HG03571 (cell line): Measurements from ENCODE around the gene IFIT2.

Experiments
- ATAC-seq: cut with Tn5 transposase; IDR thresholded peaks from one replicate; pipeline ENCODE4 v1.9.1; 2021; ENCODE audit not compliant: unreplicated experiment

IFIT2 gene

DNA sequence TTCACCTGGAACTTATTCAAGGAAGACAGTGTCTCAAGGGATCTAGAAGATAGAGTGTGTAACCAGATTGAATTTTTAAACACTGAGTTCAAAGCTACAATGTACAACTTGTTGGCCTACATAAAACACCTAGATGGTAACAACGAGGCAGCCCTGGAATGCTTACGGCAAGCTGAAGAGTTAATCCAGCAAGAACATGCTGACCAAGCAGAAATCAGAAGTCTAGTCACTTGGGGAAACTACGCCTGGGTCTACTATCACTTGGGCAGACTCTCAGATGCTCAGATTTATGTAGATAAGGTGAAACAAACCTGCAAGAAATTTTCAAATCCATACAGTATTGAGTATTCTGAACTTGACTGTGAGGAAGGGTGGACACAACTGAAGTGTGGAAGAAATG lies 36.9 kb downstream of the IFIT2 start:
- ATAC-seq = no peak

DNA sequence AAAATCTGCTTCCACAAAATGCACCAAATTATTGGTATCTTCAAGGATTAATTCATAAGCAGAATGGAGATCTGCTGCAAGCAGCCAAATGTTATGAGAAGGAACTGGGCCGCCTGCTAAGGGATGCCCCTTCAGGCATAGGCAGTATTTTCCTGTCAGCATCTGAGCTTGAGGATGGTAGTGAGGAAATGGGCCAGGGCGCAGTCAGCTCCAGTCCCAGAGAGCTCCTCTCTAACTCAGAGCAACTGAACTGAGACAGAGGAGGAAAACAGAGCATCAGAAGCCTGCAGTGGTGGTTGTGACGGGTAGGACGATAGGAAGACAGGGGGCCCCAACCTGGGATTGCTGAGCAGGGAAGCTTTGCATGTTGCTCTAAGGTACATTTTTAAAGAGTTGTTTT lies 38.0 kb downstream of the IFIT2 start:
- ATAC-seq = no peak

DNA sequence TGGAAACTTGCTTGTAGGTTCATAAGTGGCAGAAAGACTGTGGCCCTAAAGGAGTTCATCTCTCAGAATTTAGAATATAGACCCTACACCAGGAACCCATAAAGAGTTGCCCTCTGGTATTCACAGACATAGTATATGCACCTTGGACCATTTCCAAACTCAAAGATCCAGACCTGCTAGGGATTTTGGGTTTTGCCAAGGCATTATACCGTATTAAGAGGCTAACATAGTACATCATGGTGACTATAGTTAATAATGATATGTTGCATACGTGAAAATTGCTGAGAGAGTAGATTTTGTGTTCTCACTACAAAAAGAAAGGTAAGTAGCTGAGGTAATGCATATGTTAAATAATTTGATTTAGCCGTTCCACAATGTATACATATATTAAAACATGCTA lies 39.8 kb downstream of the IFIT2 start:
- ATAC-seq = no peak

DNA sequence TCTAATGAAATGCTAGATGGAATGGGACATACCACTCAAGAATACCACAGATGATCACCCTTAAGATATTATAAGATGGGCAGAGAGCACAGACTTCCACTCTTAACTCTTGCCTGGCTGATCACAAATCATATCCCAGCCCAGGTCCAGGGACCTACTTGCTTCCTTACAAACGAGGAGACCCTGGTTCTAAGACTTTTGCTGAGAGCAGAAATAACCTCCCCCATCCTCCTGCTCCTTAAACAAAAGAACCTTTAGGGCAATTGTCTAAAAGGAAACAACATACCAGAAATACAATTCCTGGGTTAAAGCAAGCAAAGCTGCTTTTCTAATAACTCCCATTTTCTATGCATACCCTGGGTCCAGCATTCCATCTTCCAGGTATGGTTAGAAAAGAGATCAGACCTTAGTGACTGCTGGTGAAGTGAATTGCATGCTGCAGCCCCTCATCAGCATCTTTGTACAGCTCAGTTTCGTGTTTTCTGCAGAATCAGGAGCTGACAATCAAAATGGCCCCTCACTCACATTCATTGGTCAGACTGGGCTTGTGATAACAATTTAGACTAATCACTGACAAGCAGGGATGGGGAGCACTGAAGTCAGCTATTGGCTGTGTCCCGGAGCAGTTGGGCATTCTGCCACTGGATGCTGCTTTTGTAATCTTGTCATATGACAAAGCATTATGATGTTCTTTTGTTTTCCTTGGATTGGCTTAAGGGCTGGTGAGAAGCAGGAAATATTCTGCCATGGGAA lies 40.5 kb downstream of the IFIT2 start:
- ATAC-seq = no peak

DNA sequence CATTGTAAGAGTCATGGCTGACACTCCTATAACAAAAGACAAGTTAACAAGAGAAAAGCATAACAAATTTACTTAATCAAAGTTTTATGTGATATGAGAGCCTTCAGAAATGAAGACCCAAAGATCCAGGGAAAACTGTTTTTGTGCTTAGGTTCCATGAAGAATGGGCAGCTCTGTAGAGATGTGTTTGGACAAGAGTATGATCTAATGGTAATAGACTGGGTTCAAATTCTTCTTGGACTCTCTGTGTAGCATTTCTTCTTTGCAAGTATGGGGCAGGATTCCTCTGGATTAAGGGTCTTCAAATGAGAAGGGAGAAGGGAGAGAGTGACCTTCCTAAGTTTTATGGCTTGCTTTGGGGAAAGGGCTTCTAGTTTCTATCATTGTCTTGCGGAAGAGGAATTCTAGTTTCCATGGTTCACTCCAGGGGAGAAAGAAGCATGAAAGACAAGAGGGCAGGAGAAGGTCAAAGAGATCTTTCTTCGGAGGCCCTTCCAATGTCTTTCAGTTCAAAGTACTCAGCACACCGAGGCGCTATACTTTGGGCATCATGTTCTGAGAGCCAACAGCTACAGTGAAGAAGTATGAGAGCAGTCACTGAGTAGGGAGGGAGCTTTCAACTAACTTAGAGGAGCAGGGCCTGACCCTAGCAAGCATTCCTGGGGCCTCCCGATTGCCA lies 41.4 kb downstream of the IFIT2 start:
- no peak for ATAC-seq

DNA sequence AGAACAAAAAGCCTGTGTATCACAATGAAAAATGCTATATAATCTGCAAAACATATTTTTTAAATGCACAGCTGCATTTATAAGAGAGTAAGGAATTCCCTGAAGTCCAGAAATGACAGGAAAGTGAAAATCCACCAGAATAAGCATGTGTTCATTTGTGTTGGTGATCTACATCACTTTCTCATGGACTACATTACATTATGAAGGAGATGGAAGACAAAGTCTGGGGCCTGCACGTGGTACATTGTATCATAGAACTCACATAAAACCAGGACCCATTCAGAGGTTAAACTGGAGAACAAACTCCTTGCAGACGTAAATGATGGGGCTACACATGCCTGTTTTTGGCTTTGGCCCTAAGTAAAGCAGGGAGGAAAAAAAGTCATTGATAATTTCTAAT lies 42.3 kb downstream of the IFIT2 start:
- no peak for ATAC-seq

DNA sequence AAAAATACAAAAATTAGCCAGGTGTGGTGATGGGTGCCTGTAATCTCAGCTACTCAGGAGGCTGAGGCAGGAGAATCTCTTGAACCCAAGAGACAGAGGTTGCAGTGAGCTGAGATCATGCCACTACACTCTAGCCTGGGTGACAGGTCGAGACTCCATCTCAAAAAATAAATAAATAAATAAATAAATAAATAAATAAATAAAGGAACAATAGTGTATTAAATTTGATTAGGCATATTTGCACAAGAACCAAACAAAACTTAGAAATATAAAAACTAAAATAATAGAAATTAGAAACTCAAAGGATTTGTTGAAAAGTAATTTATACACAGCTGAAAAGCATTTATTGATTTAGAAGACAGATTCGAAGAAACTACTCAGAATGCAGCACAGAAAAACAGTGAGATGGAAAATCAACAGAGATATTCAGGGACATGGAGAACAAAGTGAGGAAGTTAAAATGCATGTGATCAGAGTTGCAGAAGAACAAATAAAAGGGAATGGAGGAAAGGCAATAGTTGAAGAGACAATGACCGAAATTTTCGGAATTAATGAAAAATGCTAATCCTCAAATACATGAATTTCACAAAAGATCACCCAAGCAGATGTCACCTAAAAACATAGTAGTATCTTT lies 43.6 kb downstream of the IFIT2 start:
- no peak for ATAC-seq

DNA sequence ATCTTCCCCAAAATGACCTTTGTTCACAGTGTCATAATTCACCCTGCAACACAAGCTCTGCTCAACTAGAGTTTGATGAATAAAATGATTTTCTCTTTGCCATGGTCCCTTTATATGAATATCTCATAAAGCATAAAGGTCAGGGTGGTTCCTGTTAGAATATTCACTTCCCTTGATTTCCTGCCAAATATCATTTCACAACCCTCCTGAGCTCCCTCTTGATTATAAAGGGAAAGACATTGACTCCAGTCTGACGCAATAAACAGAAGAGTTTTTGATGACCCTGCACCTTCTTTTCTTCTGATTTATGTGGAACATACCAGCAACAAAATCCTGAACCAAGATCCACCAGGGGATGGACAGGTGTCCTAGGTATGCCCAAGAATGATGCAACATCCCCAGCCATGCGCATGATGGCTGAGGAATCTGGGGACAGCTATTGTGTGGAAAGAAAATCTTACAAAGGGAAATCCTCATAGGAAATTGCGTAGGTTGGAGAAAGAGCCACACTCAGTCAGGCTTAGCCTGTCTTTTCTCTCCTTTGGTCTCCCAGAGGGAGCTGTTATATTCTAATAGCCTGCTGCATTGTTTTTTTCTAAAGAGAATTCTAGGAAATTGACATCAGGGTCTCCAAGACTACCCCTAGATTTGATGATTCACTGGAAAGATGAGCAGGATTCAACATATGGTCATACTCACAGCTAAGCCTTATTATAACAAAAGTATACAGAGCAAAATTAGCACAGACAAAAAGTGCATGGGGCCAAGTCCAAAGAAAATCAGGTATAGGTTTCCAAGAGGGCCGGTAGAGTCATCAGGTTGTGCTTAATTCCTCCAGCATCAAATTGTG lies 44.8 kb downstream of the IFIT2 start:
- no peak for ATAC-seq

DNA sequence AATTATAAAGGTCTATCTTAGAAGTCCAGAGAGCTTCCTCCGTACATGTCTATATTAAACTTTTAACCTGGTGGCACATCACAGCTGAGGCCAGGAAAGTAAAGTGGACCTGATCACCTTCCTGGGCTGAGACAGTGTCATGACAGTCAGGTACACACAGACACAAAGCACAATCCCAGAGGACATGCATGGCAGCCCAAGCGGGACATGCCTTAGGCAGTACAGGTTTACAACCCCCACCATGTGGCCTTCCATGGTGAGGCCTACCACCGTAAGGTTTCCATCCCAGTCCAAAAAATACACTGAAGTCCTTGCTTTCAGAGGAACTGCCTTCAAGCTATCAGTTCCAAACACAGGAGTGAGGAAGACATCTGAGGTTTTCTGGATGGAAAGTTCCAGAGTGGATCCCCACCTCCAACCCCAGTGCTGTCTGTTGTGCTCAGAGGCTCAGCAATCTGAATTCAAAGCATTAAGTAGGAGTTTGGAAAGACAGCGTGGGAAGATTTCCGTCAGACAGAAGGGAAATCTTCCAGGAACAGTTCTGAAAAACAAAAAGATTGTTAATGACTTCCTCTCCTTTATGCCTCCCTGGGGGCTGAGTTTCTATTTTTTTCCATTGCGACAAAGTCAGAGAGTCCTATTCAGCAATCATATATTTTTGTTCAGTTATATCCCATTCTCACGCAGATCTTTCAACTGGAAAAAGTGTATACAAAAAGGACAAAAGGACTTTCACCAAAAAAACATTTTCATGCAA lies 46.0 kb downstream of the IFIT2 start:
- ATAC-seq = no peak

DNA sequence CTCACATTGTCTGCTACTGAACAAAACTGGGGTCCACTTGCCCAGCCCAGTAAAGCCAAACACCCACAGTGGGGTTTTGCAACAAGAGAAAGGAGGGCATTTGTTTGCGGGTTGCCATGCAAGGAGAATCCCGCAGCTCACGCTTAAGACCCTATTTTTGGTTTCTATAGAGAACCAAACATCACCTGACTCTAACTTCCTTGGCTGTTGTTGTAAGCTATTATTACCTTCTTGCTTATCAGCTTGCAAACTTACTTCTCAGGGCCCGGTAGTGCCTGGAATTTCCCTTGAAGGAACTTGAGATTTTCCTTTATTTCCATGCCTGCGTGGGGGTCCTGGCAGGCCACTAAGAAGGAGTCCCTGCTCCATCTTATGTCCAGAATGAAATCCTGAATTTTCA lies 46.6 kb downstream of the IFIT2 start:
- ATAC-seq = no peak

DNA sequence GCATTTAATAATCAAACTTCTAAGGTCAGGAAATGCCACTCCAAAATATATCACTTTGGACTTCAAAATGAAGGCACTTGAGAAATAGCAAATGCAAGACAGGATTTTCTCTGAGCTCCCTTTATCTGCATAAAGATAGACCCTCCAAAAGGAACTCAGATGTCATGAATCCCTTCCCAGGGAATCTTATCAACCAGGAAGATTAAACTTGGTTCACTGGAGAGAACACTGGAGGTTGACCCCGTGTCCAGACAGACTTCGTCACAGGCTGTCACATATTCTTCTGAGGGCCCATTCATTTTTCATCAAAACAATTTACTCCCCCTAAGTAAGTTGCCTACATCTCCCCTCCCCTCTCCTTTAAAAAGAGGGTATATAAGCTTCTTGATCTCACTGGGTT lies 47.1 kb downstream of the IFIT2 start:
- ATAC-seq = no peak

DNA sequence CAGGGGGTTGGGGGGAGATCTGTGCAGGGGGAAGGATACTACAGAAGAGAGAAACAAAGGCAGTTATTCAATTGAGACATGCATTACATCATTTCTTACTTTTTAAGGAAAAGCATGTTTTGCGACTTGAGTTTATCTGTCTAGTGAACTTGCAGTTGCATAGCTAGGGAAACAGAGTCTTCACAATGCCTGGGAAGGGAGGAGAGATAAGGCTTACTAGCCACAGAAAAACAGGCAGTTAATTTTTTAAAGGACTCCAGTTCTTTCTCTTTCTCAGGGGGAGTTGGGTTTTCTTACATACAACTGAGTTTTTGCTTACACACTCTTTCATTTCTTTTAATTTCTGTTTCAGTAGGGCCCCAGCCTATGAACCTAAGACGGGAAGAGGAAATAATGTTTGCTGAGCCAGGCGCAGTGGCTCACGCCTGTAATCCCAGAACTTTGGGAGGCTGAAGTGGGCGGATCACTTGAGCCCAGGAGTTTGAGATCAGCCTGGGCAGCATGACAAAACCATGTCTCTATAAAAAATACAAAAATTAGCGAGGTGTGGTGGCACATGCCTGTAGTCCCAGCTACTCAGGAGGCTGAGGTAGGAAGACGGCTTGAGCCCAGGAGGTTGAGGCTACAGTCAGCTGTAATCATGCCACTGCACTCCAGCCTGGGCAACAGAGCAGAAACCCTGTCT lies 48.9 kb downstream of the IFIT2 start:
- ATAC-seq = peak; percentile 30

DNA sequence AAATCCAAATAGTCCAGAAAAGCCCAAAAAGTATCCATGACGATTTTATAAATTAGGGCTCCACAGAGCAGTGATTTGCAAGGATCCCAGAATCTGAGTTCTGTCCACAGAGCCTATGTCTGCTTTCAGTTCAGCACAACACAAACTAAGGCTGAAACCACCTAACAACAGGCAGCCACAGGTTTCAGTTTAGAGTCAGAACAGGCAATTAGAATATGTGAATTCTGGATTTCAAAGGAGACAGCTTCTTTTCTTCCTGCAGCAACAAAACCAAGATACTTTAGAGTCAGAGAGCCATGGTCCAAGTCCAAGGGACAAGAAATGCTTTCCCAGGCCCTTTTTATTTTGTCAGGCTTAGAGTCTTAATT lies 49.5 kb downstream of the IFIT2 start:
- ATAC-seq = peak; percentile 76

DNA sequence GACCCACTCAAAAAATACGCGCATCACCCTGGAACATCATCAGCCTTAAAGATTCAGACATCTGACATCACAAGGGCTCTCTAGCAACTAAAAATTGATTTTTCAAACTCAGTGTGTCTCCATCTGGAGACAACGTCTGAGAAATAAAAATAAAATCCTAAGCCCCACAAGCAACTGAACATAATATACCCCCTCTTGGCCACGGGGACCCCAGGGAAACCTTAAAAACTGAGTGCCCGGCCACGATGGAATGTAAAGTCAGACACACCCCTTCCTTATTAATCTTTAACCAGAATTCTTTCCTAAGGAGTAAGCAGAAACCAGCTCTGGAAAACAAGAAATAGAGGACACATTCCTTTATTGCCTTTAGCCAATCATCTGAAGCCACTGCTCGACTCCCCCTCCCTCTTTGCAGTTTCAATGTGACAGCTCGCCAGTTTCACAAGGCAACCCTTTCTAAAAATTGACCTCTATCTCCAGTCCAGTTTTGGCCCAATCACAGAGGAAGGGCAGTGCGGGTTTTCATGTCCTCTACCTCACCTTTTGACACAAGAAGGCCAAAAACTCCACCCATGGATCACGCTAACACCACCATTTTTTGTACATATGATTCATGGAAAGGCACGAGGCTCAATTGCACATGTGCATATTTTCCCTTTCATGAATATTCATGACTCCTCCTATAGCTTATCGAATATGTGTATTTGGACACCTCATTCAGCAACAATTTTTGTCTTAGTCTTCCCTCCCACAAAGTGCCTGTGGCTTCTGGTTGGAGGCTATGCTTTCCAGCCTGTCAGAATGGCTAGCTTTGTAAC lies 50.1 kb downstream of the IFIT2 start:
- no peak for ATAC-seq

DNA sequence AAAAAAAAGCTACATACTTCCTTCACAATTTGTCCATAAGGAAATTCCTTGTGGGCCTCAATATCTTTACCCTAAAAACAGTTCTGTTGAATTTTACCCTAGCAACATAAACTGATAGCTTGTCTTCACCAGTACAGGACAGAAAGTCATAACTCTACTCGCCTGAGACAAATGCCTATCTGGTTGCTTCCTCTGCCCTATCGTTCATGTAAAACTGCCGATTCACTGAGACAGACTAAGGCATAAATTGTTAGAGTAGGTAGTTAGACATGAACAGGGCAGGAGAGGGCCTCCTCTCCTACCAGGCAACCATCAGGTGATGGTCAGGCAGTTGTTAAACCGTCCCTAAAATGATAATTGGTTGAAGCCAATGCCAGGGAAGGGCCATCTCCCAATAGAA lies 51.0 kb downstream of the IFIT2 start:
- ATAC-seq = no peak

DNA sequence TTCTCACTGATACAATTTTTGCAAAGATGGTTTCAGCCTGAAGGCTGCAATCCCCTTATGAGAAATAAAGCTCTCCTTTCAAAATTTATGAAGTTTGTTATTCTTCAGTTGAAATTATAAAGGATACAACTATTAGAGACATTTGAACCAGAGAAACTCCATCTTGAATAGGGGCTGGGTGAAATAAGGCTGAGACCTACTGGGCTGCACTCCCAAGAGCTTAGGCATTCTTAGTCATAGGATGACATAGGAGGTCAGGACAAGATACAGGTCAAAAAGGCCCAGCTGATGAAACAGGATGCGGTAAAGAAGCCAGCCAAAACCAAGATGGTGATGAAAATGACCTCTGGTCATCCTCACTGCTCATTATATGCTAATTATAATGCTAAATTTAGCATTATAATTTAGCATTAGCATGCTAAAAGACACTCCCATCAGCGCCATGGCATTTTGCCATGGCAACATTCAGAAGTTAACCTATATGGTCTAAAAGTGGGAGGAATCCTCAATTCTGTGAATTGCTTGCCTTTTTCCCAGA lies 53.6 kb downstream of the IFIT2 start:
- no peak for ATAC-seq

DNA sequence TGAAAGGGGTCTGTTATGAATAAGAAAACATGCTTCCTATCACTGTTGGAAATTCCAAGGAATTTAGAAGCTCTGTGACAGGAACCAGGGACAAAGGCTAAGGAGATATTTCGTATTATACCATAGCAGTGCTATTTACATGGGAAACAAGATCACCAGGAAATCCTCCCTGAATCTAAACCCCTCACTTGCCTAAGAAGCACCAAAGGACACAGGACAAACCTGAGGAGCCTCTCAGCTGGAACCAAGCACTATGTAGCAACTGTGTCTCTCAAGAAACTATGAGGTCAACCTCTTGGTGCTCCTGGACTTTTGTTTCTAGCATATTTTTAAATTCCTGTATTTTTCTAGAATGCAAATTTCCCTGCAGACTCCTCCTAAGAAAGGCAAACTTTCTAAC lies 55.2 kb downstream of the IFIT2 start:
- no peak for ATAC-seq

DNA sequence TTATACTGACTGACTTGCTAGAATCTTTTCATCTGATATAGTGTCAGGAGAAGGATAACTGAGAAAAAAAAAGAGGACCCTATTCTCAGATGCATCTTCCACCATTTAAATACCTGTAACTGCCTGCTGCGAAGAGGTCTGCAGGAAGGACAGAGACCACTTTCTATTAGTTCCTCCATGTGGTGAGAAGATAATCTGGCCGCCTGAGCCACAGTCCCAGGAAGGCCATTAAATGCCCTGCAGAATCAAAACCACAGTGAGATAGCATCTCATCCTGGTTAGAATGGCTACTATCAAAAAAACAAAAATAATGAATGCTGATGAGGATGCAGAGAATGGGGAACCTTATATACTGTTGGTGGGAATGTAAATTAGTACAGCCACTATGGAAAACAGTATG lies 56.1 kb downstream of the IFIT2 start:
- ATAC-seq = no peak
